ENCODE data around the gene CPNE1.

GRCh38 chr20:35651958-35652357 is 12.7 kb downstream of the CPNE1 start:
- TF ChIP-seq GATA2 (IDR thresholded peaks at IDR 0.05; ENCODE audit: low read depth, low read length), result no peak
- no peak for TF ChIP-seq GATA3 (IDR thresholded peaks at IDR 0.05; ENCODE audit: low read depth, low read length)

All from SH-SY5Y (cell line).